HG03103 (cell line): ENCODE measurements around the gene ITCH.

Experiments
- ATAC-seq: cut with Tn5 transposase; IDR thresholded peaks from one replicate; pipeline ENCODE4 v1.9.1; 2021; ENCODE audit warnings: low read depth; ENCODE audit not compliant: unreplicated experiment

The ITCH gene

DNA sequence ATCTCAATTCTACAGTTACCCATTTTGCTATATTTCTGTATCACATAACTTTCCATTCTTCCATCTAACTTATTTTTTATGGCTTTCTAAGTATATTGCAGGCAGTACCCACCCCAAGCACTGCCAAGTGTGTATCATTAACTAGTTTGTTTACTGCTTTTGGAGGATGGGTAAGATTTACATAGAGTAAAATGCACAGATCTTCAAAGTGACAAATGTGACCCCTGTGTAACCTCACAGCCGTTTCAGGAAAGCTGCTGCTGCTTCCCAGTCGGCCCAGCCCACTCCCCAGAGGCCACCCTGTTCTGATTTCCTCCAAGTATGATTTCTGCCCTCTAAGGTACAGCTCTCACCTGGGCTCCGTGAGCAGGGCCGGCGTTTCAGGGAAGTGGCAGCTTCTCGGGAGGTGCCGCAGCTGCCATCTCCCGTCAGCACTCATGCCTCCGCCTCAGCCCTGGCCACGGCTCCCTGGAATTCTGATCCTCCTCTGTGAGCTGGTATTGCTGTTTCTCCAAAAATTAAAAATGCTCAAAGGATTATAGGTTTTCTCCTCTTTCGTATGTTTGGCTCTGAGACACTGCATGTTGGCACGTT, 180.5 kb downstream of the ITCH start:
- ATAC-seq = no peak

GRCh38 chr20:34544109-34544796, 181.2 kb downstream of the ITCH start:
- no peak for ATAC-seq

GRCh38 chr20:34546751-34547181, 183.7 kb downstream of the ITCH start:
- no peak for ATAC-seq

DNA sequence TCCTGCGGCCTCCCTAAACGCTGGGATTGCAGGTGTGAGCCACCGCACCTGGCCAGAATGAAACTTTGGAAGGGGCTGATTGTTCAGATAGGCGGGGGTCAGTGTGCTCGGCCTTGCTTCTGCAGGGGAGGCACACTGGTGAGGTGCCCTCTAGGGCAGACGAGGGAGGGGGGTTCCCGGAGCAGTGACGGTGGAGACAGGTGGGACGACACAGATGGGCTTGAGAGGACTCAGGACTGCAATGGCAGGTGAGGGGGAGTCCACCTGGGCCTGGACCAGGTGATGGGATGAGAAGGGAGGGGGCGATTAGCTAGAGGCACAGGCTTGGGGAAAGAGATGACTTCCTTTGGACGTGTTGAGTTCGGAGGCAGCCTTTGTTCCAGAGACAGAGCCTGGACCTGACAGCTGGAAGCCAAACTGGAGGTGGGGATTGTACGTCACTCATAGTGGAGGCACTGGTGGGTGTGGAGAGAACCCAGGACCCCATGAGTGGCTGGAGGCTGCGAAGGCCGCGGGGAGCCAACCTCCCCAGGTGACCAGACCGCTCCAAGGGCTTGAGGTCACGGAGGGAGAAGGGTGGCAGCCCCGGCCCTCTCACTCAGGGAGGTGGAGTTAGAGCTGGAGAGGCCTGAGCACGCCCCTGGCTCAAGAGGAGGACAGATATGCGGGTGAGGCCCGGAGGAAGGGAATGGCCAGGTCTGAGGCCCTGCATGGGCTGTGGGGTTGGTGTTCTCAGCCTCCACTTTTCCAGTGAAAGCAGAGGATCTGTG, 185.0 kb downstream of the ITCH start:
- ATAC-seq = no peak

GRCh38 chr20:34549291-34549928, 186.3 kb downstream of the ITCH start:
- ATAC-seq = no peak

DNA sequence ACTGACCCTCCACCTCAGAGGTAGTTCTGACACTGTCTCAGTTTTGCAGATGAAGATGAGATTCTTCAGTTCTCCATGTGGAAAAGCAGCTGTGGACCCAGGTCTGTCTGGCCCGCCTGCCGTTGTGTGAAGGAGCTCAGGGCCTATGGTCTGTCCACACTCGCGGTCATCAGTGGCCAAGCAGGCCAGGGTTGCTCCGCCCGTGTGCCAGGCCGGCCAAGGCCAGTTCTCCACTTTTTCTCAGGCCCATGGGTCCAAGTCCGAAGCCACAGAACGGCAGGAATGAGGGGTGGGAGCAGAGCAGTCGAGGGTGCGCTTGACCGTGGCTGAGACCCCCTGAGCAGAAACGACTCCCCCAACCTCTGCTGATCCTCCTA, 186.8 kb downstream of the ITCH start:
- no peak for ATAC-seq

DNA sequence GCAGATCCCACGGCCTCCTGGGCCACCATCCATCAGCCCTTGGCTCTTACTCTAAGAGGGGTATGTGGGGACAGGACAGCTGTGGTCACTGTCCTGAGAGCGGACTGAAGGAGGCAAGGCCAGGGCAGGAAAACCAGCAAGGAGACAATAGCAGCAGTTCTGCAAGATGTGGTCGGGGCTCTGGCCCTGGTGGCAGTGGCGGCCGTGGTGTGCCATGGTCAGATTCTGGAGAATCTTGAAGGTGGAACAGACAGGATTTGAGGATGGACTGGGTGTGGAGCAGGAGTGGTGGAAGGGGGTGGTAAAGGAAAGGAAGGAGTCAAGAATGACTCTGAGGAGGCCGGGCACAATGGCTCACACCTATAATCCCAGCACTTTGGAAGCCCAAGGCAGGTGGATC, 189.5 kb downstream of the ITCH start:
- ATAC-seq = no peak

DNA sequence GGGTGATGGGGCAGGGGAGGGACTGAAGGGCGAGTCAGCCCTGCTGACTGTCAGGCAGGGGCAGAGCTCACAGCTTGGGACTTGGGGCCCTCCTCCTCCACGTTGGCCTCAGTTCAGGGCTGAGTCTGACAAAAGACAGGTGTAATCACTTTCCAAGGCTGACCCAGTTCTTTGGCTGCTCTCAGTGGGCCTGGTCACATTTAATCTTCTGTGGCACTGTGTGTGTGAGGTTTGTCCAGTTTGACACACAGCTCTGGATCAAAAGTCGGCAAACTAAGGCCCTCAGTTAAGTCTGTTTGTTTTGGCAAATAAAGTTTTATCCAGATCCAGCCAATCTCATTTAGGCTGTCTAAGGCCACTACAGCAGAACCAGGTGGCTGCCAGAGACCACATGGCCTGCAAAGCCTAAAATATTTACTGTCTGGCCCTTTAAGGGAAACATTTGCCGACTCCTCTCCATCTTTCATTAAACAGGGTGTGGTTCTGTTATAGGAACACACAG, 190.3 kb downstream of the ITCH start:
- no peak for ATAC-seq

DNA sequence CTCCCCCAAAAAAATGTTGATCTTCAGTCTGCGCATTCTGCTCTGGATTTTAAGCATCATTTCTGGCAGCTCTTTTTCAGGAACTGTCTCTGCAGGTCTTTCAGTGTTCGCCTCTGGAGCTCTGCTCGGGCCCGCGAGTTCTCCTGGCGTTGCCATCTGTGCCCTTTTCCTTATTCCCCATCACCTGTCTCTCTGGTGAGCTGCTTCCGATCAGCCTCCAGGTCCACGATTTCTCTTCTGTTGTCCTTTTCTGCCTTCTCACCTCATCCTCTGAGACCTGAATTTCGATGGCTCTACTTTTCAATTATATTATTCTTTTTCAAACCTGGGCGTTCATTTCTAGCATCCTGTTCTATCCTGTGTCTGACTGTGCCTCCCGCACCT, 194.9 kb downstream of the ITCH start:
- ATAC-seq = no peak

- ATAC-seq = no peak
Observed at GRCh38 chr20:34558320-34559218, 195.5 kb downstream of the ITCH start, which contains the start of gene MAP1LC3A. TSS of gene MAP1LC3A (plus strand) at chr20:34558718. CDS start at chr20:34558869, 151 bp downstream.

- no peak for ATAC-seq
Observed at GRCh38 chr20:34559311-34560140, 196.5 kb downstream of the ITCH start.

DNA sequence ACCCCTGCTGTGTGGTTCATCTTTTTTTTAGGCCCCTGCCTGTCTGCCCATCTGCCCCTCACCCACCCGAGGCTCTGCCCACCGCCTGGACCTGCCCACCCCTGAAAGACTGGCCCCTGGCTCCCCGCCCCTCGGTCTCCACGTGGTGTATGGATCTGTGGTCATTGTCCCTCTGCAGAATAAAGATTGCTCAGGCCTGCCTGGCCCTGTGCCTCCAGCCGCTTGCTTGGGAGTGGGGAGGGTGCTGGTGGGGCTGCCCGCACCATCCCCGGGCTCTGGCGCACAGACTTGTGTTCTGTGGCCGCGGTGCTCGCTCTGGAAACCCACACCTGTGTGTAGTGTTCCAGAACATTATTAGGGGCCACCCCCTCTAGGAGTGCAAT, 197.1 kb downstream of the ITCH start:
- no peak for ATAC-seq

- no peak for ATAC-seq
Observed at GRCh38 chr20:34560614-34561013, 197.5 kb downstream of the ITCH start.
